Astrocyte (in vitro differentiated cells and primary cell): ENCODE results near the gene EPHB1.

Experiments
- CTCF ChIP-seq: IDR thresholded peaks from 2 replicates; pipeline ENCODE4 v1.5.1; 2011; ENCODE audit warnings: low read depth, mild to moderate bottlenecking, inconsistent platforms, low read length, moderate library complexity; ENCODE audit not compliant: insufficient read depth
- EZH2 ChIP-seq: IDR thresholded peaks from 2 replicates; pipeline ENCODE4 v1.6.1; 2012; ENCODE audit warnings: mild to moderate bottlenecking, low read length, inconsistent platforms; ENCODE audit not compliant: insufficient read depth

- TF ChIP-seq CTCF (no peak), EZH2 (no peak)
These were observed 421.6 kb downstream of the EPHB1 start for GRCh38 chr3:135216659-135217058.
